Tibial nerve (tissue), 4 donors: ENCODE data around the gene BRSK1. TPM values are rescaled to one million over a fixed set of nuclear protein-coding genes. Genes with fewer than 3 reads are reported as not detected.

Experiments
- DNase-seq, 2 donors: peaks; one replicate each; pipeline ENCODE4 v3.0.0-alpha.2; 2019; ENCODE audit warnings: low spot score in 2 of 2
- H3K27ac ChIP-seq, 4 donors: fragments of 200-600 bp; sonication (generic) in 3 of 4; one replicate each; pipeline ENCODE4 v1.5.1; 2017 to 2019; ENCODE audit warnings: mild to moderate bottlenecking in 1 of 4
- H3K27me3 ChIP-seq, 2 donors: fragments of 200-600 bp; sonication (generic) in 1 of 2; one replicate each; pipeline versions ENCODE4 v1.5.1 to v1.6.0; 2017 to 2019
- H3K36me3 ChIP-seq, 3 donors: fragments of 200-600 bp; sonication (generic); one replicate each; pipeline ENCODE4 v1.5.1; 2018 to 2019
- H3K4me1 ChIP-seq, 4 donors: fragments of 200-600 bp; sonication (generic) in 3 of 4; one replicate each; pipeline ENCODE4 v1.5.1; 2017 to 2019
- H3K4me3 ChIP-seq, 4 donors: fragments of 200-600 bp; sonication (generic) in 3 of 4; one replicate each; pipeline ENCODE4 v1.5.1; 2017 to 2019; ENCODE audit warnings: mild to moderate bottlenecking in 1 of 4, moderate library complexity in 1 of 4
- H3K9me3 ChIP-seq, 4 donors: fragments of 200-600 bp; sonication (generic) in 3 of 4; one replicate each; pipeline ENCODE4 v1.5.1; 2017 to 2019
- CTCF ChIP-seq, 5 experiments: fragments of 200-600 bp in 3 of 5; fragments of 450-650 bp in 2 of 5; sonication (generic) in 3 of 5; IDR thresholded peaks; one replicate each; pipeline ENCODE4 v1.5.1; 2016 to 2019; ENCODE audit warnings: antibody characterized with exemption in 5 of 5, mild to moderate bottlenecking in 3 of 5, moderate library complexity in 2 of 5
- EP300 ChIP-seq, 2 donors: sonication (generic); formaldehyde crosslinking; IDR thresholded peaks; one replicate each; pipeline ENCODE4 v1.6.1; 2017; ENCODE audit warnings: antibody characterized with exemption in 2 of 2, mild to moderate bottlenecking in 1 of 2
- POLR2A ChIP-seq, 2 donors: fragments of 450-650 bp; IDR thresholded peaks; one replicate each; pipeline ENCODE4 v1.6.1; 2017; ENCODE audit warnings: antibody characterized with exemption in 2 of 2, mild to moderate bottlenecking in 2 of 2, moderate library complexity in 2 of 2
- WGBS, 2 donors: methylation state at CpG; one replicate each; pipeline ENCODE4 v1.1.5; 2018; 5-methylcytosine and 5-hydroxymethylcytosine counted together
- total RNA-seq, 4 donors: library from RNA; depleted of rRNA; stranded (reverse); fragments of >200 nt; gene quantifications; one replicate each; pipeline ENCODE4 v1.1.0, GENCODE V29; 2016

Gene BRSK1
- total RNA-seq, 4 donors from 2014 or later, result 4.6 to 6.9 (median 5.9) TPM

GRCh38 chr19:55304980-55305379 lies 21.2 kb downstream of the BRSK1 start:
- Histone ChIP-seq H3K36me3 (peaks cover 0 to 54% (median 0%) of the 10 kb centered on the region in 3 donors), H3K4me3 (no peak overlapping the region), H3K4me1 (peaks cover 0 to 11% (median 3%) of the 10 kb centered on the region in 4 donors), H3K27ac (no peak overlapping the region), H3K27me3 (no peaks in the 10 kb centered on the region), H3K9me3 (peaks cover 0 to 5% (median 0%) of the 10 kb centered on the region in 4 donors)
- no peak for DNase-seq
- no peak for TF ChIP-seq CTCF (IDR thresholded peaks at IDR 0.05)
- no peak for TF ChIP-seq POLR2A (IDR thresholded peaks at IDR 0.05)
- TF ChIP-seq EP300 (IDR thresholded peaks at IDR 0.05), result no peak
- WGBS, 2 donors, result 77% methylated on average over 14 of the region's 14 CpGs

- H3K27me3 ChIP-seq, result no peaks in the 10 kb centered on the region
- WGBS, 2 donors, result 80% methylated on average over 8 to 9 of the region's 9 CpGs
- peak in 1 of 2 donors; percentile 37 for DNase-seq
- H3K36me3 ChIP-seq, result peaks cover 0 to 57% (median 0%) of the 10 kb centered on the region in 3 donors
- H3K9me3 ChIP-seq, result peaks cover 0 to 5% (median 0%) of the 10 kb centered on the region in 4 donors
- H3K4me3 ChIP-seq, result no peak overlapping the region
- H3K27ac ChIP-seq, result no peak overlapping the region
- no peak for TF ChIP-seq EP300 (IDR thresholded peaks at IDR 0.05)
- no peak for TF ChIP-seq CTCF (IDR thresholded peaks at IDR 0.05)
- TF ChIP-seq POLR2A (IDR thresholded peaks at IDR 0.05), result no peak
- peaks cover 0 to 11% (median 3%) of the 10 kb centered on the region in 4 donors for H3K4me1 ChIP-seq
Measured at GRCh38 chr19:55305491-55305890, 21.7 kb downstream of the BRSK1 start.

GRCh38 chr19:55305983-55306562 lies 22.3 kb downstream of the BRSK1 start:
- Histone ChIP-seq H3K9me3 (peaks cover 0 to 5% (median 0%) of the 10 kb centered on the region in 4 donors), H3K27me3 (no peaks in the 10 kb centered on the region), H3K4me1 (peaks cover 0 to 11% (median 3%) of the 10 kb centered on the region in 4 donors), H3K27ac (no peak overlapping the region), H3K36me3 (peaks cover 0 to 60% (median 0%) of the 10 kb centered on the region in 3 donors), H3K4me3 (no peak overlapping the region)
- TF ChIP-seq POLR2A (IDR thresholded peaks at IDR 0.05) (no peak), CTCF (IDR thresholded peaks at IDR 0.05) (no peak), EP300 (IDR thresholded peaks at IDR 0.05) (no peak)
- DNase-seq, result no peak
- WGBS, 2 donors, result 89 to 93% methylated on average over 13 to 17 of the region's 17 CpGs

GRCh38 chr19:55306712-55307111 lies 22.9 kb downstream of the BRSK1 start:
- whole genome bisulfite sequencing, 2 donors, result 74 to 84% methylated on average over 3 of the region's 3 CpGs
- Histone ChIP-seq H3K27me3 (no peaks in the 10 kb centered on the region), H3K9me3 (peaks cover 0 to 5% (median 0%) of the 10 kb centered on the region in 4 donors), H3K36me3 (peaks cover 0 to 66% (median 0%) of the 10 kb centered on the region in 3 donors), H3K4me3 (no peak overlapping the region), H3K27ac (no peak overlapping the region), H3K4me1 (peaks cover 0 to 6% (median under 1%) of the 10 kb centered on the region in 4 donors)
- TF ChIP-seq EP300 (IDR thresholded peaks at IDR 0.05) (no peak), POLR2A (IDR thresholded peaks at IDR 0.05) (no peak), CTCF (IDR thresholded peaks at IDR 0.05) (no peak)
- no peak for DNase-seq

GRCh38 chr19:55308281-55308680 lies 24.5 kb downstream of the BRSK1 start:
- 92 to 94% methylated on average over 7 to 8 of the region's 11 CpGs for WGBS, 2 donors
- no peak overlapping the region for H3K4me3 ChIP-seq
- H3K27ac ChIP-seq, result no peak overlapping the region
- no peaks in the 10 kb centered on the region for H3K4me1 ChIP-seq
- no peaks in the 10 kb centered on the region for H3K27me3 ChIP-seq
- DNase-seq, result no peak
- peaks cover 0 to 72% (median 0%) of the 10 kb centered on the region in 3 donors for H3K36me3 ChIP-seq
- H3K9me3 ChIP-seq, result peaks cover 0 to 5% (median 0%) of the 10 kb centered on the region in 4 donors
- TF ChIP-seq POLR2A (IDR thresholded peaks at IDR 0.05) (no peak), EP300 (IDR thresholded peaks at IDR 0.05) (no peak), CTCF (IDR thresholded peaks at IDR 0.05) (no peak)
